Activated naive CD8-positive, alpha-beta T cell treated with anti-CD3 and anti-CD28 coated beads, Interleukin-2, amount 10 ng/mL, durations not matched to agents 7 days and 5 days (primary cell): ENCODE data around the gene LRRC9. TPM values are rescaled to one million over a fixed set of nuclear protein-coding genes. Genes with fewer than 3 reads are reported as not detected.
"Not testable (repeated sequence)": the region's sequence is repeated elsewhere in the genome, so short reads cannot be mapped to it uniquely, and the experiment has no call there.

Experiments
- ATAC-seq: fragments of 150-1000 bp; cut with Tn5 transposase; one replicate; pipeline ENCODE4 v1.10.0; 2021; ENCODE audit warnings: low read depth, moderate library complexity
- POLR2A ChIA-PET: fragments of 350-600 bp; sonication (Branson Sonifier 250); formaldehyde crosslinking; loops from one replicate; lab custom pipeline; 2021; ENCODE audit warnings: antibody characterized with exemption; lab: Charles Lee
- DNase-seq: peaks from one replicate; pipeline ENCODE4 v3.0.0; 2021
- H3K27ac Mint-ChIP-seq: one replicate; pipeline ENCODE4 v1.8.0; 2022; ENCODE audit warnings: mild to moderate bottlenecking, mixed read lengths
- H3K27me3 Mint-ChIP-seq: one replicate; pipeline ENCODE4 v1.8.0; 2022; ENCODE audit warnings: mild to moderate bottlenecking, moderate library complexity, mixed read lengths
- H3K36me3 Mint-ChIP-seq: one replicate; pipeline ENCODE4 v1.8.0; 2021; ENCODE audit warnings: mild to moderate bottlenecking, mixed read lengths
- H3K4me1 Mint-ChIP-seq: one replicate; pipeline ENCODE4 v1.8.0; 2021; ENCODE audit warnings: mixed read lengths
- H3K4me3 Mint-ChIP-seq: one replicate; pipeline ENCODE4 v1.8.0; 2022; ENCODE audit warnings: mild to moderate bottlenecking, moderate library complexity, mixed read lengths
- H3K9me3 Mint-ChIP-seq: one replicate; pipeline ENCODE4 v1.8.0; 2021; ENCODE audit warnings: mixed read lengths
- total RNA-seq, 2 experiments: library from RNA; stranded (reverse); gene quantifications; one replicate each; pipeline ENCODE4 v1.2.3, GENCODE V29; 2021

The LRRC9 gene
- total RNA-seq, 2 experiments from 2014 or later, result not detected

GRCh38 chr14:59981564-59981963 lies 61.6 kb downstream of the LRRC9 start:
- H3K27me3 Mint-ChIP-seq, result no peaks in the 10 kb centered on the region
- no peak overlapping the region for H3K4me3 Mint-ChIP-seq
- ATAC-seq (no peak), DNase-seq (no peak)
- H3K36me3 Mint-ChIP-seq, result no peaks in the 10 kb centered on the region
- no peak overlapping the region for H3K27ac Mint-ChIP-seq
- POLR2A ChIA-PET, result interaction anchor here (1.2 kb wide), 1 partner anchor 16 kb away, joined by 3 read pairs; no protein-coding TSS in a partner anchor
- H3K4me1 Mint-ChIP-seq, result no peaks in the 10 kb centered on the region
- H3K9me3 Mint-ChIP-seq, result no peaks in the 10 kb centered on the region

- Mint-ChIP-seq H3K9me3 (no peaks in the 10 kb centered on the region), H3K27ac (no peak overlapping the region), H3K4me1 (no peaks in the 10 kb centered on the region), H3K4me3 (no peak overlapping the region), H3K36me3 (no peaks in the 10 kb centered on the region), H3K27me3 (no peaks in the 10 kb centered on the region)
- DNase-seq, result no peak
- ATAC-seq, result no peak
- POLR2A ChIA-PET, result no interaction called here
Measured at GRCh38 chr14:59983048-59983447, 63.1 kb downstream of the LRRC9 start.

- H3K27me3 Mint-ChIP-seq, result peaks cover 2% of the 10 kb centered on the region
- DNase-seq, result no peak
- no peak overlapping the region for H3K27ac Mint-ChIP-seq
- ATAC-seq, result no peak
- H3K4me3 Mint-ChIP-seq, result no peak overlapping the region
- no peaks in the 10 kb centered on the region for H3K4me1 Mint-ChIP-seq
- no peaks in the 10 kb centered on the region for H3K36me3 Mint-ChIP-seq
- H3K9me3 Mint-ChIP-seq, result no peaks in the 10 kb centered on the region
- POLR2A ChIA-PET, result no interaction called here
Measured at GRCh38 chr14:59986556-59987059, 66.7 kb downstream of the LRRC9 start.

GRCh38 chr14:59997449-59997848 lies 77.5 kb downstream of the LRRC9 start:
- Mint-ChIP-seq H3K36me3 (no peaks in the 10 kb centered on the region), H3K9me3 (peaks cover 2% of the 10 kb centered on the region), H3K4me1 (no peaks in the 10 kb centered on the region)

GRCh38 chr14:59997966-59998365 lies 78.0 kb downstream of the LRRC9 start:
- Mint-ChIP-seq H3K27ac (no peak overlapping the region), H3K4me1 (no peaks in the 10 kb centered on the region), H3K36me3 (no peaks in the 10 kb centered on the region), H3K4me3 (no peak overlapping the region), H3K27me3 (no peaks in the 10 kb centered on the region), H3K9me3 (peaks cover 2% of the 10 kb centered on the region)
- DNase-seq (no peak), ATAC-seq (no peak)
- POLR2A ChIA-PET, result no interaction called here

More at GRCh38 chr14:59997449-59997848, 77.5 kb downstream of the LRRC9 start:
- H3K27me3 Mint-ChIP-seq, result no peaks in the 10 kb centered on the region
- H3K27ac Mint-ChIP-seq, result no peak overlapping the region
- POLR2A ChIA-PET, result no interaction called here
- ATAC-seq (no peak), DNase-seq (no peak)
- no peak overlapping the region for H3K4me3 Mint-ChIP-seq

- POLR2A ChIA-PET, result no interaction called here
- H3K36me3 Mint-ChIP-seq, result no peaks in the 10 kb centered on the region
- no peak overlapping the region for H3K27ac Mint-ChIP-seq
- peaks cover 2% of the 10 kb centered on the region for H3K9me3 Mint-ChIP-seq
- H3K27me3 Mint-ChIP-seq, result no peaks in the 10 kb centered on the region
- DNase-seq, result no peak
- H3K4me3 Mint-ChIP-seq, result no peak overlapping the region
- no peak for ATAC-seq
- no peaks in the 10 kb centered on the region for H3K4me1 Mint-ChIP-seq
Measured at GRCh38 chr14:59998564-59998963, 78.6 kb downstream of the LRRC9 start.

GRCh38 chr14:60002819-60003492 lies 83.0 kb downstream of the LRRC9 start:
- POLR2A ChIA-PET, result interaction anchor here (0.6 kb wide), 1 partner anchor 40 kb away, joined by 3 read pairs; no protein-coding TSS in a partner anchor

GRCh38 chr14:60003991-60004390 lies 84.0 kb downstream of the LRRC9 start:
- ATAC-seq (no peak), DNase-seq (no peak)
- Mint-ChIP-seq H3K36me3 (no peaks in the 10 kb centered on the region), H3K4me3 (no peak overlapping the region), H3K27ac (no peak overlapping the region), H3K27me3 (no peaks in the 10 kb centered on the region), H3K4me1 (no peaks in the 10 kb centered on the region), H3K9me3 (no peaks in the 10 kb centered on the region)
- POLR2A ChIA-PET, result no interaction called here

More at GRCh38 chr14:60002819-60003492, 83.0 kb downstream of the LRRC9 start:
- no peaks in the 10 kb centered on the region for H3K9me3 Mint-ChIP-seq
- H3K27me3 Mint-ChIP-seq, result no peaks in the 10 kb centered on the region
- DNase-seq (no peak), ATAC-seq (no peak)
- H3K4me1 Mint-ChIP-seq, result no peaks in the 10 kb centered on the region
- H3K4me3 Mint-ChIP-seq, result no peak overlapping the region
- no peak overlapping the region for H3K27ac Mint-ChIP-seq
- H3K36me3 Mint-ChIP-seq, result no peaks in the 10 kb centered on the region

- no peak overlapping the region for H3K4me3 Mint-ChIP-seq
- H3K27me3 Mint-ChIP-seq, result no peaks in the 10 kb centered on the region
- DNase-seq, result no peak
- no peaks in the 10 kb centered on the region for H3K4me1 Mint-ChIP-seq
- H3K27ac Mint-ChIP-seq, result no peak overlapping the region
- peaks cover 4% of the 10 kb centered on the region for H3K9me3 Mint-ChIP-seq
- POLR2A ChIA-PET, result no interaction called here
- no peaks in the 10 kb centered on the region for H3K36me3 Mint-ChIP-seq
- ATAC-seq, result no peak
Measured at GRCh38 chr14:60008042-60008441, 88.1 kb downstream of the LRRC9 start.

- H3K27ac Mint-ChIP-seq, H3K9me3 Mint-ChIP-seq, DNase-seq, H3K27me3 Mint-ChIP-seq, H3K36me3 Mint-ChIP-seq, ATAC-seq, H3K4me3 Mint-ChIP-seq, H3K4me1 Mint-ChIP-seq, POLR2A ChIA-PET: not testable (repeated sequence)
Measured at GRCh38 chr14:60010263-60010662, 90.3 kb downstream of the LRRC9 start.

- H3K4me1 Mint-ChIP-seq, result no peaks in the 10 kb centered on the region
- peaks cover 7% of the 10 kb centered on the region for H3K9me3 Mint-ChIP-seq
- DNase-seq, result no peak
- POLR2A ChIA-PET, result no interaction called here
- no peak for ATAC-seq
- no peak overlapping the region for H3K4me3 Mint-ChIP-seq
- H3K27ac Mint-ChIP-seq, result no peak overlapping the region
- H3K27me3 Mint-ChIP-seq, result no peaks in the 10 kb centered on the region
- H3K36me3 Mint-ChIP-seq, result no peaks in the 10 kb centered on the region
Measured at GRCh38 chr14:60014402-60014801, 94.5 kb downstream of the LRRC9 start.

GRCh38 chr14:60021619-60022018 lies 101.7 kb downstream of the LRRC9 start:
- Mint-ChIP-seq H3K4me3 (no peak overlapping the region), H3K36me3 (no peaks in the 10 kb centered on the region)

GRCh38 chr14:60025571-60025970 lies 105.6 kb downstream of the LRRC9 start:
- H3K36me3 Mint-ChIP-seq, result no peaks in the 10 kb centered on the region
- no peak overlapping the region for H3K27ac Mint-ChIP-seq
- H3K27me3 Mint-ChIP-seq, result peaks cover 2% of the 10 kb centered on the region
- POLR2A ChIA-PET, result no interaction called here
- H3K4me1 Mint-ChIP-seq, result no peaks in the 10 kb centered on the region
- H3K4me3 Mint-ChIP-seq, result no peak overlapping the region
- DNase-seq, result no peak
- H3K9me3 Mint-ChIP-seq, result peaks cover 2% of the 10 kb centered on the region
- ATAC-seq, result no peak

More at GRCh38 chr14:60021619-60022018, 101.7 kb downstream of the LRRC9 start:
- no peak overlapping the region for H3K27ac Mint-ChIP-seq
- H3K9me3 Mint-ChIP-seq, result peaks cover 2% of the 10 kb centered on the region
- no peak for DNase-seq
- ATAC-seq, result no peak
- peaks cover 2% of the 10 kb centered on the region for H3K27me3 Mint-ChIP-seq
- no peaks in the 10 kb centered on the region for H3K4me1 Mint-ChIP-seq
- POLR2A ChIA-PET, result no interaction called here

- no peak for DNase-seq
- Mint-ChIP-seq H3K36me3 (no peaks in the 10 kb centered on the region), H3K9me3 (peaks cover 3% of the 10 kb centered on the region), H3K4me3 (no peak overlapping the region), H3K27me3 (no peaks in the 10 kb centered on the region), H3K4me1 (no peaks in the 10 kb centered on the region), H3K27ac (no peak overlapping the region)
- ATAC-seq, result no peak
- POLR2A ChIA-PET, result no interaction called here
Measured at GRCh38 chr14:60035177-60035576, 115.2 kb downstream of the LRRC9 start.
